ENCODE data around the gene CPSF4.

Gene CPSF4

DNA sequence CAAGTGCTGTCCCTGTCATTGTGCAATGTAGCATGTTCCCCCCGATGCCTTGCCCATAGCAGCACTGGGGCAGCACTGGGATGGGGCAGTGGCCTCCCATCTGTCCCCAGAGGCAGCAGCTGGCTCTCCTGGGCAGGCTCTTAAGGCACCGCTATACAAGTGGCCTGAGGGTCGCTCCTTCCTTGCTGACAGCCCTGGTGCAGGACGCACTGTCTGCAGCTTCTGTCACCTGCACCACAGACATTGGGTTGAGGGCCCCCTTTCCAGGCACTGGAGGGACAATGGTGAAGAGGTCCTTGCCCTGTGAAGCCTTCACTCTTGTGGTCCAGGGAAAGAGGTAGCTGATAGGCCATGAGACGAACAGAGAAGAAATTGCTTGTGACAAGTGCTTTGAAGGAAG lies 10.6 kb downstream of the CPSF4 start:
- no peak for DNase-seq

GRCh38 chr7:99451936-99452335 lies 13.2 kb downstream of the CPSF4 start:
- DNase-seq: no peak

DNA sequence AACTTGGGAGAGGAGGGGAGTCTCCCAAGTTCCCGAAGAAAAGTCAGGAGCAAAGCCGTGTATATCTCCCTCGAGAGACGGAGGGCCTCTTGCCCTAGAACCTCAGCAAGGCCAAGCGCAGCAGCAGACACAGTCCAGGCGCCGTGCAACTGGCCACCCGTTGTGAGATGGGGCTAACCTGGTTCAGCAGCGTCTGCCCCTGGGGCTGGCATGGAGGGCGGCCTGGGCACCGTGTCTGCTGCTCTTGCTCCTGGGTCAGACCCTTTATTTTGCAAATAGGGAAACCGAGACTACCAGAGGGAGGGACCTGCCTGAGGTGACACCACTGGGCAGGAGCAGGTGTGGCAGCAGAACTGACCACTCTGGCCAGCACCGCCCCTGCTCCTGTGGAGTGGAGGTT lies 13.8 kb downstream of the CPSF4 start:
- DNase-seq: no peak

DNA sequence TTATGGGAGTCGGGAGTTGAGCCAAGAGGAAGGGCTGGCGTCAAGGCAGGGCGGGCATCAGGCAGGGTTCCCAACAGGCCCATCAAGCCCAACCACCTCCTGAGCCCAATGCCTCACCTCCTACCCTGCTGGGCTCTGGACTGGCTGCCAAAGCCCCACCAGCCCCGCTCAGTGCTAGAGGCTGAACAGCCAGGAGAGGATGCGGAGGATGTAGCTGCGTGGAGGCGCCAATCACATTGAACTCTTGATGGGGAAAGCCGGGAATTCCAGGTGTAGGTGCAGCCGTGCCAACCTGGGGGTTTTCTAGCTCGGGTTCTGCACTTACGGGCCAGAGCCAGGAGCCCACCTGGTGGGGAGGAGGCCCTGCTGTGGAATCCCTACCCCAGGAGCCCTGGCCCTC lies 14.4 kb downstream of the CPSF4 start:
- DNase-seq: no peak

DNA sequence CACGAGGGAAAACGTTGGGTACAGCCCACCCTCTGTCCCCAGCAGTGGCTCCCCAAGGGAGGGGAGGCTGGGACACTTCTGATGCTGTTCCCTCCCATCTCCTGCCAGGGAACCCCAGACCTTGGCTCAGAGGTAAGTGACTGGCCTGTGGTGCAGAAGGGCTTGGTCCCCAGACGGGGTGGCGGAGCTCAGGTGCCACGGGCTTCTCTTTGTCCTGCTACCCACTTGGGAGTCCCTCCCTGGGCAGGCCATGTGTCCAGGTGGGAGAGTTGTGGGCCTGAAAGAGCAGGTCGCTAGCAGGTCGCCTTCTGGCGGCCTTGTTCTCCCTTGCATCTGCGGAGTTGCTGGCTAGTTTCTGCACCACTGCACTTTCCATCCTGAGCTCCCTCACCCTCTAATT lies 17.1 kb downstream of the CPSF4 start:
- no peak for DNase-seq

- DNase-seq: no peak
Observed at GRCh38 chr7:99456288-99456687, 17.5 kb downstream of the CPSF4 start.

- DNase-seq: no peak
Observed at GRCh38 chr7:99457050-99457649, 18.4 kb downstream of the CPSF4 start.

DNA sequence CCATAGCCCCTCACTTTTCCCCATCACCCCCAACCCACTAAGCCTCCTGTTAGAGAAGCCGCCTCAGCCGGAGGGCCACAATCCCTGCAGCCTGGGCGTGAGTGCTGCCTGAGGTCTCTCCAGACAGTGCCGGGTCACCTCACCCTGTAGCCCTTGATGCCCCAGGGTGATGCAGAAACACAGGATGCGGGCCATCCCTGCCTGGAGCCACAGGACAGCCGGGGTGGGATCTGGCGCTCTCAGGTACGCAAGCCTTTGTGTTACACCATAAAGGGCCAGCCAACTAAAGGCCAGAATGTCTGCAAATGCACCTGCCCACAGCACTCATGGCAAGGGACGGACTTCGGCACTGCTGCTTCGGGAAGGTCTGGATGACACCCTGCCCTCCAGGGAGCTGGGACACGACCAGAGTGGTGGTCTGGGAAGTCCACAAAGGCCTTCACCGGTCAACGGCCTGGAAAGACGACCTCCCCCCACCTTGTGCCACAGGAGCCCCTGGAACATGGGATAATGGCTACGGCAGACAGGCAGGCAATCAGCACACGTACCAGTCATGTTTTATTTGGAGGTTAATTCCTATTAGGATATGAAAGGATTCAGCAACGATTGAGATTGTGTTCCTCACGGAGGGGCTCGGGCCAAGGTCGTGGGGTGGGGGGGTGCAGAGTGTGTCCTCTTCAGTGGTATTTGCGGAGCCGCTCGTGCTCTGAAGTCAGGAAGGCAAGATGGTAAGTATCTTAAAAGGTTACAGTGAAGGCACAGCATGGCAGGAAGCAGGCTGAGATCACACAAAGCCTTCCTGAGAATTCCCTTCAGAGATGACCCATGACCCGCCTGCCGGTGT lies 19.1 kb downstream of the CPSF4 start:
- no peak for DNase-seq

GRCh38 chr7:99459087-99459486 lies 20.3 kb downstream of the CPSF4 start:
- no peak for DNase-seq

DNA sequence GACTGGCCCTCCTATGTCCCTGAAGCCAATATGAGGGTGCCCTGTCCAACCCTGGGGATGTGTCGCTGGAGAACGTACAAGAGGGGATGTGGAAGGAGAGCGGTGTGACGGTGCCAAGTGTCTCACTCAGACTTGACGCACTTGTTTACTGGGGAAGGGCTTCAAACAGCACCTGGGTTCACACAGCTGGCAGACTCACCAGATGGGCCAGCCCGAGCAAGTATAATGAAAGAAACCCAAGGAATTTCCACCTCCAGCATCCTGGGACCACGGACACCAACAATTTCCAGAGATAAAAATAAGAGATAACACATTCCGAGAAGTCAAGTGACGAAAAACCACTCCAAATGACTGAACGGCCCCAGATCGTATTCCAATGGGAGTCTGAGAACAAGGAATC lies 21.9 kb downstream of the CPSF4 start:
- no peak for DNase-seq

- DNase-seq: no peak
Observed at GRCh38 chr7:99461221-99461620, 22.5 kb downstream of the CPSF4 start.

GRCh38 chr7:99465421-99465768 lies 26.7 kb downstream of the CPSF4 start:
- DNase-seq: no peak

- no peak for DNase-seq
Observed at GRCh38 chr7:99468336-99468918, 29.7 kb downstream of the CPSF4 start.

GRCh38 chr7:99469381-99470065 lies 30.8 kb downstream of the CPSF4 start:
- DNase-seq: no peak

DNA sequence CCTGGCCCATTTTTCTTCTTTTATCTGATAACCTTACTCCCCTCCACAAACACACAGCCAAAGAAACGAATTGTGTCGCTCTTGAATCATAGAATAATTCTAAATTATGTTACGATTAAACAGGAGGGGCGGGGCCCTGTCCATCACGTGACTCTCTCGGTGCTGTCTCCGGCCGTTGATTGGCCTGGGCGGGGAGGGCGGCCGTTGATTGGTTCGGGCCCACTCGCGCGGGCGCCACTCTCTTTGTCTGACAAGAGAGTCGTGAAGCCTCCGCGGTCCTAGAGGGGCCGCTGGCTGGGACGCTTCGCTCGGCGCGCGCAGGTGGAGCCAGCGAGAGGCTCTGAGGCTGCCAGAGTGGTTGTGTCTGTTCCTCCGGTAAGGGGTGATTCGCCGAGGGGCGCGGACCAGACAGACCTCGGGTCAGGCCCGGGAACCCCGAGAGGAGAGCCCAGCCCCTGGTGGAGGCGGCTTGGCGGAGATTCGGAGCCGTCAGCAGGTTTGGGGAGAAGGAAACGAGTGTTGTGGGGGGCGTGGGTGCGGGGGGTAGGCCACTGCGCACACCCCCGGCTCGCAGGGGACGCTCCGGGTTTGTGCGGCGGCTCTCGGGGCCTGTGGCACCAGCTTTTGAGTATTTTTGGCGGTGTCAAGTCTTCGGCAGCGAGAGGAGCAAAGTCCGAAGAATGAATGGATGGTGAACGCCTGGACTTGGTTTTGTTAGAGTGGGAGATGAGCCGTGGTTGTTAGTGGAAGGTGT lies 34.0 kb downstream of the CPSF4 start, which contains the start of gene ZNF789:
Gene ZNF789 (plus strand): TSS at position 330 of the 754 bp plus-strand sequence. CDS start 3,567 bp downstream, outside the sequence.
- DNase-seq: peak; percentile 75

DNA sequence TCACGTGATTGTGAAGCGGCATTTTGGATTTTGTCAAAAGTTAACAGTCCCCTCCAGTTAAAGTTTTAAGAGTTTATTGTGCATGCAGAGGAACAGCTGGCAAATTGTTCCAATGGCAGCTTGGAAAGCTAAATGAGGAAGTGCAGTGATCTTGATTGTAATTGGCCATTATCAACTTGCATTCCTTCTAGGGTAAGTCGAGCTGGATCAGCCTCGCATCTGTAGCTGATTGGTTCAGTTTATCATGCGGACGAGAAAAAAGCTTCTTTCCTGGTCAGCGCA lies 34.5 kb downstream of the CPSF4 start:
- peak; percentile 51 for DNase-seq

DNA sequence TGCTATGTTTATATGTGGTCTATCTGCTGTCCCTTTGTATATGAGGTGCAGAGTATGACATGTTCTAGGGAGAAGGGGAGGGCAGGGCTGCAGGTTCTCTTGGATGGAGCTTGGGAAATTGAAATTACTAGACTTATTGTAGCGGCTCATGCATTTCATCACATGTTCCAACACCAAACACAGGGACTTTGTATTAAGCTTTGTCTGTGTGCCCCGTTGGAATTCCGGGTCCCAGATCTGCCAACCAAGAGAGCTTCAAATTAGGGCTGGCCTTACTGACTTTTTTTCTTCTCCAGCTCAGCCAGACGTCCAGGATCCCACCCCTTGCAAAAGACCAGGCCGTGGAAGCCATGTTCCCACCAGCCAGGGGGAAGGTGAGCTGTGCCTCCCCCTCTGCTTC lies 37.4 kb downstream of the CPSF4 start:
- no peak for DNase-seq

- no peak for DNase-seq
Observed at GRCh38 chr7:99478464-99479440, 40.0 kb downstream of the CPSF4 start.

DNA sequence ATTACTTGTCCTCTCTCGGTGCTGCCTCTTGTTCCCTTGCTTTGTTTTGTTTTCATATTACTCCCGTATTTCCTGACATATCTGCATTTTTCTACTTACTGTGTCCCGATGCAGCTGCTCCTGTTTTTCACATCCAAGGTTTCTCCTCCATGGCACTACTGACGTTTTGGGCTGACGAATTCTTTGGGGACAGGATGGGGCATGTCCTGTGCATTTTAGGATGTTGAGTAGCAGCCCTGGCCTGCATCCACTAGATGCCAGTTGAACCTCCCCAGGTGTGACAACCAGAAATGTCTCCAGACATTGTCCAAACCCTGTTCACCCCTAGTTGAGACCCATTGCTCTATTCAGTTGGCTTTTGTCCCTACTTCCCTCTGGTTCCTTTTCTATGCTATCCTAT lies 46.4 kb downstream of the CPSF4 start:
- DNase-seq: no peak

DNA sequence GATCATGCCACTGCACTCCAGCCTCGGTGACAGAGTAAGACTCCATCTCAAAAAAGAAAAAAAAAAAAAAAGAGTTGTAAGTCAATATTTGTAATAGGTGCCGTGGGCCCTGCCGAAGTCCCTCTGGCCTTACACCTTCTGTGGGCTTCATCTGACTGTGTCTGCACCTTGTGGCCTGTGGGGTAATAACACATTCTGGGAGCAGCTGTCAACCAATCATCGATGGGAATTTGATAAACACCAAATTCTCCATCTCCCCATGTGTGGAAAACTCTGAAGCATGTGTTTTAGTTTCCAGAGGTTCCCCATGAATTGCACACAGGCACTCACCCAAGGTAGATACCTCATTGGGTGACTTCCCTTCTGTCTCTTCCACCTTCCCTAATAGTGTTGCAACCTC lies 50.5 kb downstream of the CPSF4 start:
- no peak for DNase-seq

GRCh38 chr7:99490878-99491277 lies 52.1 kb downstream of the CPSF4 start:
- DNase-seq: no peak

DNA sequence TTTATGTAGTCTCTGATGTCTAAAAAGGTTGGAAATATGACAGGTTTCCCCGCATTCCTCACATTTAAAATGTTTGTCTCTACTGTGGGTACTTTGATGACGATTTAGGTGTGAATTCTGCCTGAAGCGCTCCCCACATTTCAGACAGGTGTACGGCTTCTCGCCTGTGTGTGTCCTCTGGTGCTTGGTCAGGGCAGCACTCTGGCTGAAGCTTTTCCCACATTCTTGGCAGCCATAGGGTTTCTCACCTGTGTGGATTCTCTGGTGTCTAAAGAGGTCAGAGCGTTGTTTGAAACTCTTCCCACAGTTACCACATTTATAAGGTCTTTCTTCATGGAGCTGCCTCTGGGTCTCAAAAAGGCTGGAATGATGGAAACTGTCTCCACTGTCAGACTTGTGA lies 55.1 kb downstream of the CPSF4 start:
- DNase-seq: no peak
